Stimulated activated CD4-positive, alpha-beta T cell treated with anti-CD3 and anti-CD28 coated beads, Interleukin-2, amount 100 ng/mL, for 4 hours (primary cell): Measurements from ENCODE around the gene HPN.

Experiments
- DNase-seq: peaks from one replicate; pipeline ENCODE4 v3.0.0-alpha.2; 2020; ENCODE audit warnings: low read depth

The HPN gene

GRCh38 chr19:35061583-35062373 is 20.3 kb downstream of the HPN start:
- no peak for DNase-seq

- no peak for DNase-seq
Measured at GRCh38 chr19:35062942-35063341, 21.4 kb downstream of the HPN start.

DNA sequence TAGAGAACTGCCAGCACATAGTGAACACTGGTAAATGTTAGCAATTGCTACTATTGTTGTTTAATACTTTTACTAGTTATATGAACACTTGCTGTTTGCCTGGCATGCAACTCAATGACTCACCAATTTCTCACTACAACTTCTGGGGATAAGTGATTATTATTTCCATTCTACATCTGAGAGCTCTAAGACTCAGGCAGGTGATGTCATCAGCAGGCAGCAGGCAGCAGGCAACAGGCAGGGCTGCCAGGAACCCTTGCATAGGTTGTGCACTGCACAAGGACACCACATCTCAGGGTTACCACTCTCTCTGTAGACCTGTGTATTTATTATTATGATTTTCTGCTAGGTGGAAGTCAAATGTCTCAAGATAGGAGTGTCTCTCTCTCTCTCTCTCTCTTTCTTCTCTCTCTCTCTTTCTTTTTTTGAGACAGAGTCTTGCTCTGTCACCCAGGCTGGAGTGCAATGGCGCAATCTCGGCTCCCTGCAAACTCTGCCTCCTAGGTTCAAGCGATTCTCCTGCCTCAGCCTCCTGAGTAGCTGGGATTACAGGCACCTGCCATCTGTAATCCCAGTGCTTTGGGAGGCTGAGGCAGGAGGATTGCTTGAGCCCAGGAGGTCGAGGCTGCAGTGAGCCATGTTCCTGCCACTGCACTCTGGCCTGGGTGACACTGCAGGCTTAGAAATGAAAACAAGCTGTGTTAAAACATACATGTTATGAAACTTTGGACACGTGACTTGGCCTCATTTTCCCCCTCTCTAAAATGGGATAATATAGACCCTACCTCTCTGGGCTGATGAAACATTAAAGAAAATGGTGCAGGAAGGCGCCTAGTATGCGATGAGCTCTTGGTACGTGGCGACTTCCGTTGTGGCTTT is 22.7 kb downstream of the HPN start:
- peak; percentile 15 for DNase-seq

- no peak for DNase-seq
Measured at GRCh38 chr19:35065574-35065973, 24.1 kb downstream of the HPN start.

- no peak for DNase-seq
Measured at GRCh38 chr19:35066121-35066520, 24.6 kb downstream of the HPN start.

DNA sequence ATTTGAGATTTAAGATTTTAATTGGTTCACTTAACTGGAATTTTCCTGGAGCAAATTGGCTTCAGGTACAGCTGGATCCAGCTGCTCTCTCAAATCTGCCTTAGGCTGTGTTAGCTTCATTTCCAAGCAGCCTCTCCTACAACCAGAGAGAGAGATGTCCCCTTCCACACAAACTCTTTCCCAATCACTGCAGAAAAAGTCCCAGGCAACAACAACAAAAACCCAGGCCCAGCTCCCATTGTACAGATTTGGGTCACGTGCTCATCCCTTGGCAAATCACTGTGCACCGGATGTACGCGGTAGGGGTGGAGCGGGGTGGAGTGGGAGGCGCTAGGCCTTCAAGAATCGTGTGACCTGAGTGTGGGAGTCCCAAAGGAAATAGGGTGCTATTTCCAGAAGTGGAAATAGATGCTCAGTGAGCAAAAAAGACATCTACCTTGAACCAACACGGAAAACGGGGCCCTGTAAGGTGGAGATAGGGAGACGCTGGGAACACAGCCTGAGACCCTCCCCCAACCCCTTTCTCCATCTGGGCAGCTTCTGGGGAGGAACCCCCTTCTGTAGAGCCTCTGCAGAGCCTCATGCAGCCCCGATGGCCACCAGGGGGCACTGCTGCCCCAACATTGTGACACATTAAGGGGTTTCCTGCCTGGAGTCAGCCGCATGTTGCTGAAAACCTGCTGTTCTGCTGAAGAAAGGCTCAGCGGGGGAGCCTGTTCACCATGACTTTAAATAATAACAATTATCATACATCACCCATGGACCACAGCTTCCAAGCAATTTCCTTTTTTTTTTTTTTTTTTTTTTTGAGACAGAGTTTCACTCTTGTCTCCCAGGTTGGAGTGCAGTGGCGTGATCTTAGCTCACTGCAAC is 25.4 kb downstream of the HPN start:
- peak; percentile 82 for DNase-seq

- DNase-seq: no peak
Measured at GRCh38 chr19:35068941-35069634, 27.6 kb downstream of the HPN start.

DNA sequence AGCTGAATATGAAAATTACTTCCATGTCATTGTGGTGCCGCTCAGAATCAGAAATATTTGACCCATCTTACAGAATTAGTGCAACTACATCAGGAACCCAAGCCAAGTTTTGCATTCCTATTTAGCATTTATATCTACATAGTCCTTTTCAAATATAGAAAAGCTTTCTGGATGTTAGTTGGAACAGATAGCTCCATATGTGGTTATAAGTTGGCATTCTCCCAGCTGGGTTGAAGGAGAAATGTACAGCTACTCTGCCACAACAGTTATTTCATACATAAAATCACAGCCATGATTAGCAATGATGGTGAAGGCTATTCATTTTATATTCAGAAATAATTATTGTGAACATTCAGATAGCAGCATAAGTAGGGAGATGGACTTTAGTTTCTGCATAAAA is 28.2 kb downstream of the HPN start:
- no peak for DNase-seq

DNA sequence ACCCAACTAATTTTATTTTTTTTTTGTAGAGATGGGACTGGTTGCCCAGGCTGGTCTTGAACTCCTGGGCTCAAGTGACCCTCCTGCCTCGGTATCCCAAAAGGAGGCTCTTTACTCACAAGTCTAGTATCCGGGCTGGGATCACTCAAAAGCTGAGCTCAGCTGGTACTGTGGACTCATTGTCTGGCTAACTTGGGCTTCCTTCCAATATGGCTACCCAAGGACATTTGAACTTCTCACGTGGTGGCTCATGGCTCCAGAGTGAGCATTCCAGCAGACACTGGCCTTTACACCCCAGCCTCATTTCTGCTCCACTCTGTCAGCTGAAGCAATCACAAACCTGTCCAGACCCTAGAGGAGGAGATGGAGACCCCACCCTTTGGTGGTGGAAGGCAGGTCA is 28.9 kb downstream of the HPN start:
- no peak for DNase-seq

- DNase-seq: no peak
Measured at GRCh38 chr19:35073516-35073915, 32.0 kb downstream of the HPN start.

DNA sequence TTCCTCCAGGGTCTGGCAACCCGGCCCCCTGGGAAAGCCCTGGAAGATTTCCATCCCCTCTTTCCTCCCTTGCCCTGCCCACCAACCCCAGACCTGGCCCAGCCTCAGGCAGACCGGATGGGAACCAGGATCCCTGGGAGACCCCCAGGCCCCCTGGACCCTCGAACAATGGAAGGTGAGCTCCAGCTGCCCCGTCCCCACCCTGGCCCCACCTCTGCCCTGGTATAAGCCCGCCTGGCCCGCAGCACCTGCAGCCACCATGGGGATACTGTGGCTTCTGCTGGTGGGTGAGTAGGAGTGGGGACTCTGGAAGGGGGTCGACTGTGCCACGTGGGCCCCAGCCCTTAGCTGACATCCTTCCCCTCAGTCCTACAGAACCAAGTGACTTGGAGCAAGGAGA is 32.4 kb downstream of the HPN start:
- DNase-seq: no peak

DNA sequence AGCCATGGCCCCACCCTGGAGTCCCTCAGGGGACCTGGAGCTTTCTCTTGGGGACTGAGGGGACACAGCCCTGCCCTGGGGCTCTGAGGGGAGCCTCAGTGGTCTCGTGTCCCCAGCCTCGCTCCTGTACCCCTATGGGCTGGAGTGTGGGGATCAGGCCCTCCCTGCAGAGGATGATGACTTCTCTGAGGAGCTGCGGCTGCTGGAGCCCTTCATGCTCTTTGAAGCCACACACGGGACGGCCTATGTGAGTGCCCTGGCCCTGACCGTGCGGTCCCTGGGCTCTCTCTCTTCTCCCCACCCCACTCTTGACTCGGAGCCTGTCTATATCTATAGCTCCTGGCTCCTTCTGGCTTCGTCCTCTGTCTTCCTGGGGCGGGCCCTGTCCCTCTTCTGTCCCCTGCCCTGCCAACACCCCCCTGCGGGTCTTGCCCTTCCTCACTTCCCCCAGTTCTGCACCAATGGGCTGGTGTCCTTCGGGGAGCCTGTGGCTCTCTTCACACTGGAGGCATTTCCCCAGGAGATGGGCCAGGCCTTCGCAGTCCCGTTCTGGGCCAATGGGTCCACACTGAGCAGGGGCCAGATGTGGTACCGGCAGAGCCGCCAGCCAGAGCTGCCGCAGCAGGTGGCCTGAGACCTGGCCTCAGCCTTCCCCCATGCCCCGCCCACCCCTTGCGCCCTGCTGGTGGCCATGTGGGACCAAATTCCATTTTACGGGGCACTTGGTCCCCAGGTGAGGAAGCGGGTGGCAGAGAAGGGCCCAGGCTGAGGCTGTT is 33.1 kb downstream of the HPN start:
- no peak for DNase-seq

GRCh38 chr19:35075202-35076025 is 33.9 kb downstream of the HPN start:
- DNase-seq: no peak

DNA sequence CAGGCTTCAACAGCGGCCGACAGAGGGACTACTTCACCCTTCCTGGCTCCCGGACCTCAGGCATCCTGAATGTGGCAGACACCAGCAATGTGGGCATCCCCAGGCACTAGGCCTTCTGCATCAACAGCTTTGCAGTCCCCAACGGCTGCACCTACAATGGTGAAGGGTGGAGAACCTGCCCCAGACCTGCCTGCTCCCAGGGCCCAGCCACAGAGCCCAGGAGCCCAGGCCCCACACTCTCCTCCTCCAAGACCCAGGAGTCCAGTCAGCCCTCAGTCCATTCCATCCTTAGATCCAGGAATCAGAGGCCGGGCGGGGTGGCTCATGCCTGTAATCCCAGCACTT is 34.5 kb downstream of the HPN start:
- DNase-seq: no peak

DNA sequence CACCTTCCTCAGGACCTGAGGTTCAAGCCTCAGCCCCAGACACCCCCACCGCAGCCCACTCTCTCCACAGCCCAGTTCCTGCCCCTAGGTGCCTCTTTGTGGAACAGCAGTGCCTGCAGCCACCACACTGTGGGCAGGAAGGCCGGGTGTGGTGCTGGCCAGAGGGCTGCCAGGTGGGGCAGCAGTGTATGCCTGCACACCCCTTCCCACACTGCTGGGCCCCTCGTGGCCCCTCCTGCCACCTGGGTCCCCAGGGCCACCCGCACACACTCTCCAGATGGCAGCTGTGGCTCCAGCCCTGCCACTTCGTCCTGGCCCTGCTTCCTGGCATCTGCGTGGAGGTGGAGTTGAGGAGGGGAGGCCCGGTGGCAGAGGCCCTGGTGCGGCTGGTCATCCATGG is 35.1 kb downstream of the HPN start:
- no peak for DNase-seq

GRCh38 chr19:35077411-35078223 is 36.1 kb downstream of the HPN start:
- DNase-seq: no peak

DNA sequence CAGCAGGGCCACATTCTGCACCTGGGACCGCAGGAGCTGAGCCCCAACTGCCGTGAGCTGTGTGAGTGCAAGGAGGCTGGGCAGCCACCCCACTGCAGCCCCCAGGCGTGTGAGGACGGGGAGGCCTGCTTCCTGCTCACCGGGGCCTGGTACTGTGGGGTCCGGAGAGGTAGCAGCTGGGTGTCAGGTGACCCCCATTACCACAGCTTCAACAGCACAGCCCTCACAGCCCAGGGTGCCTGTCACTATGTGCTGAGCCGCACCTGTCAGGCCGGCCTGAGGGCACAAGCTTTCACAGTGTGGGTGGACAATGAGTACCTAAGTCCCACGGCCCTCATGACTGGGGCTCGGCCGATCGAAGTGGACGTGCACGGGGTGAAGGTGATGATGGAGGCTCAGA is 38.3 kb downstream of the HPN start:
- DNase-seq: no peak

DNA sequence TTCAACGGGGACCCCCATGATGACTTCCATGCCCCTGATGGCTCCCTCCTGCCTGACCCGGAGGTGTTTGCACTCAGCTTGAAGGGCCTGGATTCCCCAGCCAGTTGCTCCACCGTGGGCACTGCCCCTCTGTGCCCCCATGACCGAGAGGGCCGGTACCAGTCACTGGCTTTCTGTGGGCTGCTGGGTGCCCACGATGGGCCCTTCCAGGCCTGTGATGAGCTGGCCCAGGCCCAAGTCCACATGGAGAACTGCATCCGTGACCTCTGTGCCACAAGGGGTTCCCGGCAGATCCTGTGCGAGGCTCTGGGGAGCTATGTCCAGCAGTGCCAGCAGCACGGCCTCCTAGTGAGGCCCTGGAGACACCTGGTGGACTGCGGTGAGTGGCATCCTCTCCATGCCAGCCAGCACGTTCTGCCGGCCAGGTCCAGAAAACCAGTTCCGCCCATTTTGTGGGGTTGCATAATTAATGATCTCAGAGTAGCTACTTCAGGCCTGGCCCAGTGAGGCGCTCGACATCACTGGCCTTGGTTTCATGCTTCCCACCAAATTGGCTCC is 39.2 kb downstream of the HPN start:
- no peak for DNase-seq

GRCh38 chr19:35081201-35081600 is 39.7 kb downstream of the HPN start:
- DNase-seq: no peak
